ENCODE data around the gene CTBP2. TPM values are rescaled to one million over a fixed set of nuclear protein-coding genes. Genes with fewer than 3 reads are reported as not detected.
A peak's percentile ranks its signal among the peaks of the same experiment; 100 is the strongest.

CTBP2 gene
- total RNA-seq, 3 donors from 2014 or later = 53.1 to 91.2 (median 65.9) TPM

DNA sequence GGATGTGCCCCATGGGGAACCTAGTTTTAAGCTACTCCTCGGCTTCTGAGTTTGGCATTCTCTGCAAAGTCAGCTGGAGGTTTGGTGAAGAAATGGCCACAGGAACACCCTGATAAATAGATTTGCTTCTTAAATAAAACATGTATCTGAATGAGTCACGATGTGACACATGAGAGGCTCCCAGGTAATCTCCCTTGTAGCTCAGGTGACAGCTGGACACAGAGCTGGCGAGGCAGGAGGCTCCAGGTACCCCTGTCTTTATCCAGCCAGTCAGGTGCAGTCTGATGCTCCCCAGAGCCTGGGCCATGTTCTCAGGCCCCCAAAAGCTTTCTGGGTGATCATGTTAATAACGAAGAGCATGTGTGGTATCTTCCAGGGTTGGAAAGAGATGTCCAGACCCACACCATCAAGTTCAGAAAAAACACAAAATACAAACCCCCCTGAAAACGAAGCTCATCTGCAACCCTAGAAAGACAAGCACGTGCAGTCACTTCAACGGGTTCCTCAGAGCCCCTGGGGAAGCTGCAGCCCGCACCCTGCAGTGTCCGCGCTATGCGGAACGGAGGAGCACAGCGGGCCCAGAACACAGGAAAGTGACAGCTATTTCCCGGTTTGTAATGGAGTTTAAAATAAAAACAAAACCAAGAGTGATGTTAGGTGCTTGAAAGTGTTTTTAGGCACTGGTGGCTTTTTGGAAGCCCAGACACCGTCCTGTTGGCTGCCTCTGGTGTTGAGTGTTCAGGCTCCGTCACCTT, 149.0 kb downstream of the CTBP2 start:
- intact Hi-C loops (cut with DNase I; ENCODE audit: low total_unique reads) = no loop called here
- Histone ChIP-seq H3K27ac (peak overlapping the region in 1 of 2 donors; percentile 11), H3K4me1 (peaks cover 13 to 25% of the 10 kb centered on the region in 2 donors), H3K27me3 (no peaks in the 10 kb centered on the region), H3K36me3 (no peaks in the 10 kb centered on the region), H3K9me3 (no peaks in the 10 kb centered on the region), H3K4me3 (no peak overlapping the region)
- TF ChIP-seq POLR2A (IDR thresholded peaks at IDR 0.05) = no peak
- TF ChIP-seq, protein P1, sequence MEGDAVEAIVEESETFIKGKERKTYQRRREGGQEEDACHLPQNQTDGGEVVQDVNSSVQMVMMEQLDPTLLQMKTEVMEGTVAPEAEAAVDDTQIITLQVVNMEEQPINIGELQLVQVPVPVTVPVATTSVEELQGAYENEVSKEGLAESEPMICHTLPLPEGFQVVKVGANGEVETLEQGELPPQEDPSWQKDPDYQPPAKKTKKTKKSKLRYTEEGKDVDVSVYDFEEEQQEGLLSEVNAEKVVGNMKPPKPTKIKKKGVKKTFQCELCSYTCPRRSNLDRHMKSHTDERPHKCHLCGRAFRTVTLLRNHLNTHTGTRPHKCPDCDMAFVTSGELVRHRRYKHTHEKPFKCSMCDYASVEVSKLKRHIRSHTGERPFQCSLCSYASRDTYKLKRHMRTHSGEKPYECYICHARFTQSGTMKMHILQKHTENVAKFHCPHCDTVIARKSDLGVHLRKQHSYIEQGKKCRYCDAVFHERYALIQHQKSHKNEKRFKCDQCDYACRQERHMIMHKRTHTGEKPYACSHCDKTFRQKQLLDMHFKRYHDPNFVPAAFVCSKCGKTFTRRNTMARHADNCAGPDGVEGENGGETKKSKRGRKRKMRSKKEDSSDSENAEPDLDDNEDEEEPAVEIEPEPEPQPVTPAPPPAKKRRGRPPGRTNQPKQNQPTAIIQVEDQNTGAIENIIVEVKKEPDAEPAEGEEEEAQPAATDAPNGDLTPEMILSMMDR (IDR thresholded peaks at IDR 0.05) = no peak
- TF ChIP-seq POLR2AphosphoS5 (IDR thresholded peaks at IDR 0.05) = no peak
- DNase-seq (ENCODE audit: low spot score in 2 of 2) = no peak

DNA sequence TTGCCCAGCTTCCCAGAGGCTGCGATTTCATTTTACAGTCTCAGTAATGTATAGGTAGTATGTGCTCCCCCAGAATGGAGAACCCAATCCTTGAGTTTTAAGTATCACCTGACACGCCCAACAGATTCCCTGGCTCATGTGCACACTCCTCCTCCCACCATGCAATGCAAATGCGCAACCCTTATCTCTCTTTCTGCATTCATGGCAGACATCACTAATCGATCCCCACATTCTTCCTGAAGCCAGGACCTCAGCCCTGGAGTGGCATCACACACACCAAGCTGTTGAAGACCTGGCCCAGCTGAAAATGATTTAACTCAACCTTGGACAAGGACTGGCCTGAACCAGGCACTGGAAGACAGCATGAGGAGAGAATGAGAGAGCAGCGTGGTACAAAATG, 150.0 kb downstream of the CTBP2 start:
- DNase-seq (ENCODE audit: low spot score in 2 of 2) = no peak

DNA sequence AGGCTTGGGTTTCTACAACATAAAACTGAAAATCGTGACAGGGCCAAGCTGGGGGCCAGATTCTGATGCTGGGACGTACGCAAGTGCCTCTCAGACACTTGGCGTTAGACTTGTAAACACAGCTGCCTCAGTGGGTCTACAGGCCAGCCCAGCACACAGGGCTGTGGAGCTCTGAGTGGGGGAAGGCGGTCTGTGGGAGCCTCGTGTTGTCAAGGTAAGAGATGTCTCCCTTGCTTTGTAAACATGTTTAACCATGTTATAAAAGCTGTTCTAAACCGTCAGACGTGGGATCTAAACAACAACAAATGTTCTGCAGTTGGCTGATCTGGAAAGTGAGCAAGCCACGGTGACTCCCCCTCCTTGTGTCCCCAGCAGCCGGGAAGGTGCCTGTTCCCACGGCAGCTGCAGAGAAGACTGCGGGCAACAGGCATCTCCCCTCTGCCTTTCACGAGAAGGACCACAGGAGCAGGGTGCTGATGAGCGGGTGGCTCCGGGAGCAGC, 150.7 kb downstream of the CTBP2 start:
- peak overlapping the region in 1 of 2 donors; percentile 79 for H3K27ac ChIP-seq
- TF ChIP-seq, protein P1 (IDR thresholded peaks at IDR 0.05) = no peak
- TF ChIP-seq POLR2A (IDR thresholded peaks at IDR 0.05) (no peak), POLR2AphosphoS5 (IDR thresholded peaks at IDR 0.05) (no peak)
- no peaks in the 10 kb centered on the region for H3K27me3 ChIP-seq
- DNase-seq (ENCODE audit: low spot score in 2 of 2) = no peak
- H3K4me1 ChIP-seq = peaks cover 3 to 10% of the 10 kb centered on the region in 2 donors
- H3K4me3 ChIP-seq = no peak overlapping the region
- intact Hi-C loops (cut with DNase I; ENCODE audit: low total_unique reads) = no loop called here
- no peaks in the 10 kb centered on the region for H3K9me3 ChIP-seq
- H3K36me3 ChIP-seq = no peaks in the 10 kb centered on the region

More for the DNA sequence above, 150.0 kb downstream of the CTBP2 start:
- Histone ChIP-seq H3K4me1 (peaks cover 3 to 16% of the 10 kb centered on the region in 2 donors), H3K9me3 (no peaks in the 10 kb centered on the region), H3K27me3 (no peaks in the 10 kb centered on the region), H3K27ac (peak overlapping the region in 1 of 2 donors; percentile 11), H3K36me3 (no peaks in the 10 kb centered on the region), H3K4me3 (no peak overlapping the region)
- TF ChIP-seq POLR2A (IDR thresholded peaks at IDR 0.05) = no peak
- TF ChIP-seq, protein P1 (IDR thresholded peaks at IDR 0.05) = no peak
- no peak for TF ChIP-seq POLR2AphosphoS5 (IDR thresholded peaks at IDR 0.05)
- intact Hi-C loops (cut with DNase I; ENCODE audit: low total_unique reads) = no loop called here

DNA sequence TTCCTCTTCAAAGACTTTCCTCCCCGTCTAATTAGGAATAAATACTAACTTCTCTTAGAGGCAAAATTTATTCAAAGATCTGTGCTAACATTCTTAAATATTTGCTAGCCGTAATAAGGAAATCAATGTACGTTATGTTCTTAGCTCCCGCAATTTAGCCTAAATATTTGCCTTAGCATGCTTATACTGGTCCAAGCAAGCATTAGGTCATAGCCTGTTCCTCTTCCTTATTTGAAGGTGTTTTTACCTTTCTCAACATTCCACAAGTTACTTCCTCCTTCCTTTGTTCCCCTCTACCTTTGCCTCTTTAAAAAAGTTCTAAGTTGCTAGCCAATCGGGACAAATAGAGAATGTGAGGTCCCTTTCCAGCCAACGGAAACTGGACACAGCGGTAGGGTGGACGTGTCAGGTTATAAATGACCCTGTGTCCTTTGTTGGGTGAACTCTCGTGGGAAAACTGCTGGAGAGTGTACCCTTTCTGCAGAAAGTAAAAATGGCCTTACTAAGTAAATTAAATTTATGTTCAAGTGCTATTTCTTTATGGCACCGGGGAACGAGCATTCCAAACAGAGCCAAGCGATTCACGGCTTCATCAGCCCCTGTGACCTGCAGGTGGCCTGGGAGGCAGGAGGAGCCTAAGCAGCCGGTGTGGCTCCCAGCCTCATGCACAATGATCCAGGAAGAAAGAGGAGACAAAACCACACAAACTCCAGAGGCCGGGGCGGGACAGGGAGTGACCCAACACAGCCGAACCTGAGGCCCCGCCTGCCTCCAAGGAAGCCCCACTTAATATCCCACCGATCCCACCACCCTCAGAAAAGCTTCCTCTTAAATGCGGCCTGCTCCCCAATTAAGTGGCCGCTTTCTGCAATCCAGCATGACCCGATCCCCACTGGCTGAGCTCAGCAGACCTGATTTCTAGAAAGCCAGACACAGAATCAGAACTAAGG, 151.4 kb downstream of the CTBP2 start:
- Histone ChIP-seq H3K27me3 (no peaks in the 10 kb centered on the region), H3K4me1 (peaks cover 3 to 5% of the 10 kb centered on the region in 2 donors), H3K4me3 (no peak overlapping the region), H3K9me3 (no peaks in the 10 kb centered on the region), H3K36me3 (no peaks in the 10 kb centered on the region), H3K27ac (peak overlapping the region; percentile 74 to 79)
- peak in 1 of 2 donors; percentile 50 for DNase-seq (ENCODE audit: low spot score in 2 of 2)
- TF ChIP-seq POLR2A (IDR thresholded peaks at IDR 0.05) (no peak), POLR2AphosphoS5 (IDR thresholded peaks at IDR 0.05) (peak in 1 of 3 donors; percentile 25)
- TF ChIP-seq, protein P1 (IDR thresholded peaks at IDR 0.05) = no peak
- intact Hi-C loops (cut with DNase I; ENCODE audit: low total_unique reads) = no loop called here

Measured in breast epithelium (tissue), 4 donors.